GM23338 (cell line): Measurements from ENCODE around the gene SPINK5. TPM values are rescaled to one million over a fixed set of nuclear protein-coding genes. Genes with fewer than 3 reads are reported as not detected.

Experiments
- ATAC-seq: fragments of 200-7000 bp; cut with Tn5 transposase; 3 replicates; pipeline ENCODE4 v1.9.1; 2020
- DNase-seq: peaks from one replicate; pipeline ENCODE4 v3.0.0-alpha.2; 2015; ENCODE audit warnings: low spot score
- H2AFZ ChIP-seq: fragments of 200-600 bp; sonication (generic); 2 replicates; pipeline ENCODE4 v1.8.0; 2016; ENCODE audit warnings: antibody characterized with exemption, mild to moderate bottlenecking, moderate library complexity
- H3F3A ChIP-seq: fragments of 200-600 bp; sonication (generic); replicated peaks from 2 replicates; pipeline ENCODE4 v1.8.0; 2017; ENCODE audit warnings: antibody characterized with exemption, mixed run types, low read depth
- H3K27ac ChIP-seq: fragments of 200-600 bp; sonication (generic); 2 replicates; pipeline ENCODE4 v1.6.1; 2016; ENCODE audit warnings: low read depth
- H3K27me3 ChIP-seq: fragments of 200-600 bp; sonication (generic); 2 replicates; pipeline ENCODE4 v1.8.0; 2016; ENCODE audit warnings: mild to moderate bottlenecking, mixed run types, moderate library complexity; ENCODE audit not compliant: insufficient read depth
- H3K36me3 ChIP-seq: fragments of 200-600 bp; sonication (generic); 2 replicates; pipeline ENCODE4 v1.8.0; 2016; ENCODE audit warnings: mild to moderate bottlenecking; ENCODE audit not compliant: insufficient read depth
- H3K4me1 ChIP-seq: fragments of 200-600 bp; sonication (generic); 2 replicates; pipeline ENCODE4 v1.8.0; 2016; ENCODE audit warnings: mild to moderate bottlenecking, moderate library complexity; ENCODE audit not compliant: insufficient read depth
- H3K4me2 ChIP-seq: fragments of 200-600 bp; sonication (generic); 2 replicates; pipeline ENCODE4 v1.7.1; 2017; ENCODE audit warnings: mixed run types
- H3K4me3 ChIP-seq: fragments of 200-600 bp; sonication (generic); 2 replicates; pipeline ENCODE4 v1.6.1; 2016; ENCODE audit warnings: mixed run types
- H3K79me2 ChIP-seq: fragments of 200-600 bp; sonication (generic); replicated peaks from 2 replicates; pipeline ENCODE4 v1.8.0; 2017; ENCODE audit warnings: mild to moderate bottlenecking; ENCODE audit not compliant: insufficient read depth
- H3K9me2 ChIP-seq: fragments of 200-600 bp; sonication (generic); 2 replicates; pipeline ENCODE4 v1.8.0; 2017; ENCODE audit not compliant: insufficient read depth
- H4K20me1 ChIP-seq: fragments of 200-600 bp; sonication (generic); replicated peaks from 2 replicates; pipeline ENCODE4 v1.8.0; 2017; ENCODE audit warnings: mild to moderate bottlenecking; ENCODE audit not compliant: insufficient read depth
- H3K27ac Mint-ChIP-seq: 2 replicates; pipeline ENCODE4 v1.8.0; 2020; ENCODE audit warnings: inconsistent platforms, mild to moderate bottlenecking, moderate library complexity, mixed read lengths
- H3K27me3 Mint-ChIP-seq: 3 replicates; pipeline ENCODE4 v1.8.0; 2022; ENCODE audit warnings: low read depth, mild to moderate bottlenecking, moderate library complexity, mixed read lengths, inconsistent platforms; ENCODE audit not compliant: insufficient read depth, poor library complexity
- H3K36me3 Mint-ChIP-seq: 3 replicates; pipeline ENCODE4 v1.8.0; 2021; ENCODE audit warnings: low read depth, mild to moderate bottlenecking, inconsistent platforms, moderate library complexity, mixed read lengths
- H3K4me1 Mint-ChIP-seq: 3 replicates; pipeline ENCODE4 v1.8.0; 2020; ENCODE audit warnings: mild to moderate bottlenecking, inconsistent platforms, mixed read lengths
- H3K4me3 Mint-ChIP-seq: 3 replicates; pipeline ENCODE4 v1.8.0; 2021; ENCODE audit warnings: moderate library complexity, mild to moderate bottlenecking, inconsistent platforms, mixed read lengths
- H3K9me3 Mint-ChIP-seq: 3 replicates; pipeline ENCODE4 v1.8.0; 2020; ENCODE audit warnings: moderate library complexity, mild to moderate bottlenecking, inconsistent platforms, mixed read lengths
- CREB1 ChIP-seq: fragments of 250-450 bp; sonication (Bioruptor Pico); IDR thresholded peaks from 2 replicates; pipeline ENCODE4 v1.5.0; 2020; ENCODE audit warnings: low read depth, mild to moderate bottlenecking, moderate library complexity
- EZH2 ChIP-seq: fragments of 200-600 bp; sonication (generic); IDR thresholded peaks from one replicate; pipeline ENCODE4 v1.8.0; 2017; ENCODE audit warnings: antibody characterized with exemption, mild to moderate bottlenecking, low read depth; ENCODE audit not compliant: unreplicated experiment
- EZH2phosphoT487 ChIP-seq: fragments of 200-600 bp; sonication (generic); IDR thresholded peaks from one replicate; pipeline ENCODE4 v1.8.1; 2018; ENCODE audit warnings: antibody characterized with exemption; ENCODE audit not compliant: unreplicated experiment
- JUNB ChIP-seq: IDR thresholded peaks from one replicate; pipeline ENCODE4 v1.6.1; 2016; ENCODE audit warnings: antibody characterized with exemption; ENCODE audit not compliant: unreplicated experiment
- NANOG ChIP-seq: IDR thresholded peaks from 2 replicates; pipeline ENCODE4 v1.6.1; 2016; ENCODE audit warnings: antibody characterized with exemption, borderline replicate concordance
- REST ChIP-seq: IDR thresholded peaks from one replicate; pipeline ENCODE4 v1.6.1; 2018; ENCODE audit warnings: antibody characterized with exemption; ENCODE audit not compliant: unreplicated experiment
- ZNF114 ChIP-seq: fragments of 250-450 bp; sonication (Bioruptor Pico); IDR thresholded peaks from 2 replicates; pipeline ENCODE4 v1.5.0; 2020; ENCODE audit warnings: mild to moderate bottlenecking, moderate library complexity
- ZNF331 ChIP-seq: fragments of 250-450 bp; sonication (Bioruptor Pico); IDR thresholded peaks from 2 replicates; pipeline ENCODE4 v1.5.0; 2020; ENCODE audit warnings: low read depth, mild to moderate bottlenecking, moderate library complexity
- polyA plus RNA-seq: library from polyadenylated mRNA; unstranded; fragments of >200 nt; fragmentation: Nextera tagmentation; extraction: Ambion mirVana; gene quantifications from 2 replicates; pipeline ENCODE4 v1.2.1, GENCODE V29; 2016
- total RNA-seq: library from RNA; depleted of rRNA; stranded (reverse); fragments of >200 nt; shearing (Covaris generic); gene quantifications from 2 replicates; pipeline ENCODE4 v1.2.3, GENCODE V29; 2014
- TF ChIP-seq, protein P1 (sequence below): IDR thresholded peaks from 2 replicates; pipeline ENCODE4 v1.6.1; 2016; ENCODE audit warnings: antibody characterized with exemption

SPINK5 gene
- total and polyA plus RNA-seq, 2 experiments from 2014 or later: 4.5 to 8.8 TPM

DNA sequence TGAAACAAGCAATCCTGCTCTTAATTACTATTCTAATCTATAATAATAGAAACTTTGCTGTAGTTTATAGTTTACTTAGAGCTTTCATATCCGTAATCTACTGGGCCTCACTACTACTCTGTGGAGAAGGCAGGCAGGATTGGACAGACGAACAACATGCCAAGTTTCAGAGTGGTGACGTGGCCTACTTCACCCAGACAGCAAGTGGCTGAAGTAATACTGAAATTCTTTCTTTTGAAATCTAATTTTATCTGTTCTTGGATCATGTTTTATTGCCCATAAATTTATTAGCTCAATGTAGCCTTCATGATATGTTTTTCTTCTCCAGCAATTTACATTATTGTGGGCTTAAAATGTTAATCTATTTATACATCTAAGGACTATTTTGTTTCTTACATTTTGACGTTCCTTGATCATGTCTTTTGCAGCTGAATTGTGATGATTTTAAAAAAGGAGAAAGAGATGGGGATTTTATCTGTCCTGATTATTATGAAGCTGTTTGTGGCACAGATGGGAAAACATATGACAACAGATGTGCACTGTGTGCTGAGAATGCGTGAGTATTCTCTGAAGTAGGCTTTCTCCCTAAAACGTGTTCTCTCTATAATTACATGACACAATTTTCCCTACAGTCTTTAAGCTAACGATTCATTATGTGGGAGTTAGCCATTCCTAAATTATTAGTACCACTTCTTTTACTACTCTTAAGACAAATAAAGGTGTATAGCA, 22.4 kb downstream of the SPINK5 start (continued):
- TF ChIP-seq, protein P1, sequence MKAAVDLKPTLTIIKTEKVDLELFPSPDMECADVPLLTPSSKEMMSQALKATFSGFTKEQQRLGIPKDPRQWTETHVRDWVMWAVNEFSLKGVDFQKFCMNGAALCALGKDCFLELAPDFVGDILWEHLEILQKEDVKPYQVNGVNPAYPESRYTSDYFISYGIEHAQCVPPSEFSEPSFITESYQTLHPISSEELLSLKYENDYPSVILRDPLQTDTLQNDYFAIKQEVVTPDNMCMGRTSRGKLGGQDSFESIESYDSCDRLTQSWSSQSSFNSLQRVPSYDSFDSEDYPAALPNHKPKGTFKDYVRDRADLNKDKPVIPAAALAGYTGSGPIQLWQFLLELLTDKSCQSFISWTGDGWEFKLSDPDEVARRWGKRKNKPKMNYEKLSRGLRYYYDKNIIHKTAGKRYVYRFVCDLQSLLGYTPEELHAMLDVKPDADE: no peak
- TF ChIP-seq ZNF114: no peak
- no peak for TF ChIP-seq REST
- TF ChIP-seq CREB1 (CRISPR knock-in tag): no peak

DNA sequence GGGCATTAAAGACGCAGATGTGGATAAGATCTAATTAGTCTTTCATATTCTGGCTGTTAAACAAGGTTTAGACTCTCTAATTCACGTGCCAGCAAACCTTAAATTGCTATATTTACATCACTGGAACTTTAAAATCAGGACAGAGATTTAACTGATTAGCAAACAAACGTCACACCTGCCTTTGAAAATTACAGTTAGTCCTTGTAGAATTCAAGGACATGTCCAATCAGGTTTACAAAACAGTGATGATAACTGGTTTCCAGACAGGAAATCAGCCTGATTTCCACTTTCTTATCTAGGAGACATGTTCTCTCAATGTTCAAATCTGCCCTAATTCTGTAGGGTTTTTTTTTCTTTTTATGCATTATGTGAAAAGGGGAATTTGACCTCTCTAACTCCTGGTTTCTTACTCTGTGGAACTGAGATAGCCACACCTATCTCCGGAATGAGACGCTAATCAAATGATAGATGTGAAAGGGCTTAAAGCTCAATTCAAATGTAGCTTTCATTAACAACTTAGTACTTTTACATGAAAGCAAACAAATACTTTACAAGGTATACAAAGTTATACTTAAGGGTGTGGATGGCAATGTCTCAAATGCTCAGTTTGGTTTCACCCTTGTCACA, 26.5 kb downstream of the SPINK5 start:
- Mint-ChIP-seq H3K4me3 (no peak overlapping the region), H3K27me3 (no peaks in the 10 kb centered on the region), H3K36me3 (no peaks in the 10 kb centered on the region), H3K9me3 (no peaks in the 10 kb centered on the region), H3K27ac (no peak overlapping the region), H3K4me1 (peaks cover 7% of the 10 kb centered on the region)
- ATAC-seq (no peak), DNase-seq (no peak)
- Histone ChIP-seq H3K4me3 (no peak overlapping the region), H2AFZ (no peak overlapping the region), H3K27ac (no peak overlapping the region), H3K27me3 (no peaks in the 10 kb centered on the region), H3K36me3 (no peaks in the 10 kb centered on the region), H3K4me2 (no peak overlapping the region), H3K79me2 (no peaks in the 10 kb centered on the region), H3K9me2 (no peaks in the 10 kb centered on the region), H3F3A (no peaks in the 10 kb centered on the region), H3K4me1 (peaks cover 4% of the 10 kb centered on the region; the same call in 1 of the 2 replicates), H4K20me1 (no peaks in the 10 kb centered on the region)
- TF ChIP-seq CREB1 (CRISPR knock-in tag): no peak
- TF ChIP-seq REST: no peak
- no peak for TF ChIP-seq ZNF331 (CRISPR knock-in tag)
- TF ChIP-seq EZH2phosphoT487: no peak
- TF ChIP-seq, protein P1: no peak
- TF ChIP-seq NANOG: no peak
- TF ChIP-seq EZH2: no peak
- TF ChIP-seq JUNB: no peak
